GM21515 (cell line): ENCODE results near the gene SDE2.
"Not testable (repeated sequence)": the region's sequence is repeated elsewhere in the genome, so short reads cannot be mapped to it uniquely, and the experiment has no call there.

ENCODE experiments used
- ATAC-seq: cut with Tn5 transposase; IDR thresholded peaks from one replicate; pipeline ENCODE4 v1.9.1; 2021; ENCODE audit not compliant: unreplicated experiment

The SDE2 gene

DNA sequence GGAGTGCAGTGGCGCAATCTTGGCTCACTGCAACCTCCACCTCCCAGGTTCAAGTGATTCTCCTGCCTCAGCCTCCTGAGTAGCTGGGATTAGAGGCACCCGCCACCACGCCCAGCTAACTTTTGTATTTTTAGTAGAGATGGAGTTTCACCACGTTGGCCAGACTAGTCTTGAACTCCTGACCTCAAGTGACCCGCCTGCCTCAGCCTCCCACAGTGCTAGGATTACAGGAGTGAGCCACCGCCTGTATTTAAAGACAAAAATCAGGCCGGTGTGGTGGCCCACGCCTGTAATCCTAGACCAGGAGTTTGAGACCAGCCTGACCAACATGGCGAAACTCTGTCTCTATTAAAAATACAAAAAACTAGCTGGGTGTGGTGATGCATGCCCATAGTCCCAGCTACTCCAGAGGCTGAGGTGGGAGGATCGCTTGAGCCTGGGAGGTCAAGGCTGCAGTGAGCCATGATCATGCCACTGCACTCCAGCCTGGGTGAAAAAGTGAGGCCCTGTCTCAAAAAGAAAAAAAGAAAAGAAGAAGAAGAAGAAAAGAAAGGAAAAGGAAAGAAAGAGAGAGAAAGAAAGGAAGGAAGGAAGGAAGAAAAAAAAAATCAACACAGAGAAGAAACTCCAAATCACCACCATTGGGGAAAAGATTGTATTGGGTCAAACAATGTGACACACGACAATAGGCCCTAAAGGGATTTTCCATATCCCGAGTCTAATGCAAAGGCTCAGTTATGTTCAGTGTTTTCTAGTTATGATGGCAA, 8.2 kb upstream of the SDE2 start:
- not testable (repeated sequence) for ATAC-seq

DNA sequence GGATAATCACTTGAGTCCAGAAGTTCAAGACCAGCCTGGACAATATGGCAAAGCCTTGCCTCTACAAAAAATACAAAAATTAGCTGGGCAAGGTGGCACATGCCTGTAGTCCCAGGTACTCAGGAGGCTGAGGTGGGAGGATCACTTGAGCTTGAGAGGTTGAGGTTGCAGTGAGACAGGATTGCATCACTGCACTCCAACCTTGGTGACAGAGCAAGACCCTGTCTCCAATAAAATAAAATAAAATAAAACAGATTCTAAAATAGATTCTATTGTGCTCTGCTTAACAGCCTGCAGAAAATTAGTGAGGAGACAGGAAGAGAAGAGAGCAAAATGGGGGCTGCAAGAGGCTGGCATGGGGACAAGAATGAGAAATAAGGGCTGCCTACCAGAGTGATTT, 7.5 kb upstream of the SDE2 start:
- no peak for ATAC-seq

DNA sequence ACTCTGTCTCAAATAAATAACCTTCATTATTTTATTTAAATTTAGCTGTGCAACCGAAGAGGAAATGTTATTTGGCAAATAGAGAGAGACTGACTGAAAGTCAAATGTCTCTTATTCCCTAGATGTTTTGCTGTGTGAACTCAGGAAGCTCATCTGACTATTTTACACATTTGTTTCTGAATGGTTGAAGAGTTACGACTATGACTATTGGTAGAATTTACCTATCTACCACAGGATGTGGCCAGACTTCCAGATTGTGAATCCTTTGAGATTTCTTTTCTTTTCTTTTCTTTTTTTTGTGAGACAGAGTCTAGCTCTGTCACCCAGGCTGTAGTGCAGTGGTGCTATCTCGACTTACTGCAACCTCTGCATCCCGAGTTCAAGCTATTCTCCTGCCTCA, 5.3 kb upstream of the SDE2 start:
- ATAC-seq, result no peak

DNA sequence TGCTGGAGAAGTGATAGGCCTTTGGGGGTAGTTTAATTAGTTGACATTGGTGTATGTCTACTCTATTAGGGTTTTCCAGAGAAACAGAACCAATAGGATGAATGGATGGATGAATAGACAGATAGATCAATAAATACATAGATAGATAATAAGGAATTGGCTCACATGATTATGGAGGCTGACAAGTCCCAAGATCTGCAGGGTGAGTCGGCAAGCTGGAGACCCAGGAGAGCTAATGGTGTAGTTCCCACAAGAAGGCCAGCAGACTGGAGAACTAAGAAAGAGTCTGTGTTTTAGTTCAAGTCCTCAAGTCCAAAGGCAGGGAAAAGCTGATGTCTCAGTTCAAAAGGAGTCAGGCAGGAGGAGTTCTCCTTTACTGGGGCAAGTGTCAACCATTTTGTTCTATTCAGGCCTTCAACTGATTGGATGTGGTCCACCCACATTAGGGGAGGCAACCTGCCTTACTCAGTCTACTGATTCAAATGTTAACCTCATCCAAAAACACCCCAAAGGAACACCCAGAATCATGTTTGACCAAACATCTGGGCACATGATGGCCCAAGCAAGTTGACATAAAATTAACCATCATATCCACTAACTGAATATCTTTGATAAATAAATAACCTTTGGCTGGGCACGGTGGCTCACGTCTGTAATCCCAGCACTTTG, 4.5 kb upstream of the SDE2 start:
- no peak for ATAC-seq

DNA sequence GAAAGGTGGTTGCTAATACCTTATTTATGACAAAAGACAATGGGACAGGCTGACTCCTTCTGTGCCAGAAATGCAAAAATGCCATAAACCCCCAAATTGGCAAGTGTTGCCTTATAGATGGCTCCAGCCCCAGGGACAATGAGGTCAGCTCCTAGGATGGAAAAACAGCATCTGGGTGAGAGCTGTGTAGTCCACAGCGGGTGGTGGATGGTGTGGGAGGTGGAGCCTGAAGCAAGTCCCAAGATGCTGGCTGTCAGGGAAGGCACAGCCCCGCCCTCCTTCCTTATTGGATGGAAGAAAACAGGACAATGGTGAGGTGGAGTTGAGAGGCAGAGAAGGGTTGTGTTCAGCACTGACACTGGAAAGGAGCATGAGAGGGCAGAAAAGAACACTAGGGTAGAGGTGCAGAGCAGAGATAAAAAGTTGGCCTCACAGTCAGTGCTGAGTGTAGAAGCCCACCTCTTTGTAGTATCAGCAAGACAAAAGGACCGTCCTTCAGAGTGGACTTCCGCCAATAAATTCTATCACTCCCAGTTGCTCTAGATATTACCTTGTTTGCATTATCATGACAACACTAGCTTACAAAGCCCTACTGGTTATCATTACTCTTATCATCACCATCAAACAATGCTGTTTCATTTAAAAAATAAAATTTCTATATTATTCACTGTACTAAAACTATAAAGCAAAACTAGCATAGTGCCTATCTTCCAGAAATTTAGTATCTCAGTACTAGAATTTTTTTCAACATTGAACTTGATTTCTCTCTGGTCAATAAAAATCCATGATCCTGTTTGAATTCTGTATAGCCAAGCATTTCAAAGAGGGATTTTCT, 3.7 kb upstream of the SDE2 start:
- no peak for ATAC-seq

DNA sequence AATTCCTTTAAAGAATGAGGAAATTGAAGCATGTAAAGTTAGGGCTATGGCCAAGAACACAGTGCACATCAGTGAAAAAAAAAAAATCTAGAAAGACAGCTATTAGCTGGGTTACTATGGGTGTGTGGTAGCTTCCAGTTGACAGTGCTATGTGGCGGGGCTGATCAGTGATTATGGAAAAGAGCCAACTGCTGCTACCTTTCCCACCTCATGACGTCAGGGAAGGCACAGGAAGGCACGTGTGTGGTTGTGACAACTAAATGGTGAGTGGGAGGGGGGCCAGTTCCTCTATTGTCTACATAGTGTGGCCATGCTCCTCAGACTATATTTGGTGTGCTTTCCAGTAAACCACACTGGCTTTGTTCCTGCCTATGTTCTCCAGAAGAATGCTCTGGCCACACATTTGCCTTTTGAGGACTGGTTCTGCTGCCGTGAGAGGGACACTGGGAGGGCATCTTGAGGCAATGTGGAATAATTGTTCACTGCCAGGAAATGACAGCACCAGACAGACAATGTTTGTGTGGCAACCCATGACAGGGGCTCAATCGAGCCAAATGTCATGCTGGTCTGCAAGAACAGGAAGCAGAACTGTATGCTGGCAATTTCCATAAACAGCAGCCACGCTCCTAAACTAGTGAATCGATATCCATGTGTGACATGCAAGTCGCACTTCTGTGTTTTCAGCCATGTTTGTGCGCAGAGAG, 3.0 kb upstream of the SDE2 start:
- no peak for ATAC-seq

DNA sequence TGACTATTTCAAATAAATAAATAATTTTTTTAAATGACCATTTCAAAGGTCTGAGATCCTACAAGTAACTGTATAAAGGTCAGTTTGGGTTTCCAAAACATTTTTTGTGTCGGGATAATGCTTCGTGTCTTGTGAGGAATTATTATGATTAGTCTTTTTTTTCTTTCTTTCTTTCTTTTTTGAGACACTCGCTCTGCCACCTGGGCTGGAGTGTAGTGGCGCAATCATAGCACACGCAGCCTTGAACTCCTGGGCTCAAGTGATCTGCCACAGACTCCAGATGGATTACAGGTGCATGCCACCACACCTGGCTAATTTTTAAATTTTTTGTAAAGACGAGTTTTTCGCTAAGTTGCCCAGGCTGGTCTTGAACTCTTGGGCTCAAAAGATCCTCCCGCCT, 1.9 kb upstream of the SDE2 start:
- ATAC-seq, result no peak

DNA sequence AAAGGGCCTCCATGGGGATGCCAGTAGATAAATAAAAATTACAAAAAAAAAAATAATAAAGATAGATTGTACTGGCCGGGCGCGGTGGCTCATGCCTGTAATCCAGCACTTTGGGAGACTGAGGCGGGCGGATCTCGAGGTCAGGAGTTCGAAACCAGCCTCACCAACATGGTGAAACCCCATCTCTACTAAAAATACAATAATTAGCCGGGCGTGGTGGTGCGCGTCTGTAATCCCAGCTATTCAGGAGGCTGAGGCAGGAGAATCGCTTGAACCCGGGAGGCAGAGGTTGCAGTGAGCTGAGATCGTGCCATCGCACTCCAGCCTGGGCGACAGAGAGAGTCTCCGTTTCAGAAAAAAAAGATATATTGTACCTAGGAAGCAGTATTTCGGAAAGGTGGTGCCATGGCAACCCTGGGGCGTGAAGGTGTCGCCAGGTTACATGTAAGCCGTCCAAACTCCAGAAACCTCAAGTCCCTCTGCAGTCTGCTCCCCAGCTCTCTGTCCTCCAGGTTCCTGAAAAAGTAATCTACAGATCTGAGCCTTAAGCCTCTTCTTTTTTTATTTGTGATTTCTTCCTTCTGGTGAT, 1.4 kb upstream of the SDE2 start:
- not testable (repeated sequence) for ATAC-seq

DNA sequence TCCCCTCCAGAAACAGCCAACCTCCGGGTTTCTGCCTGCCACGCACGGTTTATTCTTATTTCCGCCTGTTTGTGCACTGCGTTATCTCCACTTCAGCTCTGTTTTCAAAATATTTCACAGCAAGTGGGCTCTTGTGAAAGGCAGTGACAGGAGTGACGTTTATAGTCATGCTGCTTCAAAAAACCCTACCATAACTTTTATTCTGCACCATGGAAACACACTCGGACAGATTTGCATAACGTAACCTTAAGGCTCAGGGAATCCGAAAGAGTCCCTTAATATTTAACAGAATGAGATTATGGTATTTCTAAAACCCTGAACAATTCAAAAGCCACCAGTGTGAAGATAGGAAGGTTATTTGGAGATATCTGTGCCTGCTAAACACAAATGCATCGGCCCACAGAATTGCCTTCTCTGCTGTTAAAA, 782 bp upstream of the SDE2 start:
- peak; percentile 32 for ATAC-seq

DNA sequence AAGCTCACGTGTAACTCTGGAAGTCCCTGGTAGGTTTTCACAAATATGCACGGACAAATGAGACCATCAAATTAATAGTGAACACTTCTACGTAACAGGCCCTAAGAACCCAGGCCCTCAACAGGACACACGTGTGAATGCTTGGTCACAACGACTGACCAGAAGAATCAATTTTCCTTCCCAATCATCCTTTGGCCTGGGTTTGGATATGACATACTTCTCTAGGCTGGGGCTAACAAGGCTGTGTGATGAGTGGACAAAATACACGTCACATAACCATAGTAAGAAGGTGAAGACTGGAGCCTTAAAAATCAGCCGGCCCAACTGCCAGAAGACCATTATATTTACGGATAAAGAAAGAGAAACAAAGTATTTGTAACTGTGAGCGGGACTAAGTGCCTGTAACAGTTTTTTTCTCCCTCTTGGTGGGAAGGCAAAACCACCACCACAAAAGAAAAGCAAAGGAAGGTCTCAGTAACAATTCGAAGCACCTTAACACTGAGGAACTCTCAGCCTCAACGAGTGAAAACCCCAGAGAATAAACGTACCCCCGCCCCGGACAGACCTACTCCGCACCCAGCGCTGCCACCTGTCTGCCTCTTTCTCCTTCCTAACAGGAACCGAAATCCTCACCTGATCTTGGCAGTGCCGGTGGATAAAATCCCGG, 450 bp downstream of the SDE2 start:
- ATAC-seq, result peak; percentile 5

DNA sequence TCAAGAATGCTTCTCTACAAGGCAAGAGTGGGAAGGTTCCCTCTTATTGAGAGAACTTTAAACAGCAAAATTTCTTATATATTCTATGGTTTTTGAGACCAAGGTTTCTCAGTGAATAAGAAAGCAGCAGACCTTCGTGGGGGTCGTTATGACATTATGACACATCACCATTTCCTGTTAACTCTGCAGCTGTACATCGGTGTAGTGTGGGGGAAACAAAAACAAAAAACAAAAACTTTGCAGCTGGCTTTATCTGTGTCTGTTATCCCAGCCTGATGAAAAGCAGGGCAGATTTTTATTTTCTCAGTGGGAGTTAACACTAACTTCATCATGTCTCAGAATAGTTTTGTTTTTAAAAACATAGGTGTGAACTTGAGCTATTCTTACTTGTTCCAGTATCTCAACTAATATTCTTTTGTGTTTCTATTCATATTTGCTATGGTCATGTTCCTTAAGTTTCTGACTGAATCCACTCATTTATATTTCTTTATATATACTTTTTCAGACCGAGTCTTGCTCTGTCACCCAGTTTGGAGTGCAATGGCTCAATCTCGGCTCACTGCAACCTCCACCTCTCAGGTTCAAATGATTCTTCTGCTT, 2.1 kb downstream of the SDE2 start:
- ATAC-seq, result no peak

DNA sequence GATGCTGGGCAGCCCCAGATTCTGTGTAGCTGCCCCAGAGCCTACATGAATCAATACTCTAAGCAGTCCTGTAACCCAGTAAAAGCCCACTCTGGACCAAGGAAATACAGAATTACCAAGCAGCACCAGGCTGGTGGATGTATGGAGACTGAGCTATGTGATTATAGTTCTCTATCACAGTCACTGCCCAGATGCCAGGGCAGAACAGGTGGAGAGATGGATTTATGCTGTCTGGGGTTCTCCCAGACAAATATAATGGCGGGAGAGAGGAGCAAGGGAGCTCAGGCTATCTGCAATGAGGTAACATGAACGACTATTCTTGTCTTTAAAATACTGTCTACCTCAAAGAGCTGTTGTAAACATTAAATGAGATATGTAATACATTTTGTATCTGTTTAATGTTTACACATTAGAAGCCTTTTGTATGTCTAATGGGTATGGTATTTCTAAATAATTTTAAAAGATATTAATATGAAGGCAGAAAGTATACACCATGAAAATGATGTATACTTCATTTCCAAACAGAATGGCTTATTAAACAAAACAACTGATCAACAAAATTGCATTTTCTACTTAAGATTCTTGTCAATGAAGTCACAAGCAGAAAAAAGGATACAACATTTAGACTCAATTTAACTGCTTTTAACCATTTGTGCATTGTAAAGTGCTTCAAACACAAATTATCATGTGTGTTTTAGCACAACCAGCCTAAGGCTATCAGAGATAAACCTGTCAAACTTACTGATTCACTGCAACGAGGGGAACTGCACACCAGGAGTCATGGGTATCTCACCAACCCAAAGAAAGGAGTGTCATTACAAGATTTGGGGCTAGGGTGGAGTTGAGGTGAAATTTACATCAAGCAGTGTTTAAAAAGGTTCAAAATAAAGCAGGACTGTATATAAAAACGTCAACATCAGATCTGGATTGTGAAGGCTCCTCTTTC, 3.0 kb downstream of the SDE2 start:
- ATAC-seq, result no peak

DNA sequence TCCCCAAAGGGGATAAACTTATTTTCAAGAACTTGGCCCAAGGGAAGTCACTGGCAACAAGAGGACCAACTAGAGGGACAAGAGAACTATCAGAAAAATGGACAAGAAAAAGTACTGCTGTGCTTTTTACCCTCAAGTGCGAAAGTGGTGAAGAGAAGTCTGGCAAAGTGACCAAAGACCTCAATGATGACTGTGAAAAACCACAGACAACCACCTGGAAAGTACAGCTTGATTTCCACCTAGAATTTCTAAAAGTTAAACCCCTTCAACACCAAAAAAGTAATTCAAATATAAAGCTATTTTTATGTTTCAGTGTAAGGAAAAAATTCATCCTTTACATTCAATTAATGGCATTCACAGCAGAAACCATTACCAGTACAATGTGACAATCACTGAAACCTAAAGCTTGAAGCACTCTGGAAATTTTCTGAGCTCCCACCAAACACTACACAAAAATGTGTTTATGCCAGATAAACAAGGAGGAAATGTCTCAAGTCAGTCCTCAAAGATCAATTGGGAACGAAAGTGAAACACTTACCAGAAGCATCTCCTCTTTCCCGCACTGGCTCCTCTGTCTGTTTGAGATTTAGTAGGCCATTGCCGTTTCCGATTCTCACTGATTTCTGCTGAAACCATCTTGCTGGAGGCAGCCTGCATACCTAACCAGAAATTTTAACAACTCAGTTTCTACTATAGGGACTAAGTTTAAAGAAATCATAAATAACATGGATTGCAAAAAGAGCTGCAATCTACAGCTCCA, 8.3 kb downstream of the SDE2 start:
- peak; percentile 70 for ATAC-seq

DNA sequence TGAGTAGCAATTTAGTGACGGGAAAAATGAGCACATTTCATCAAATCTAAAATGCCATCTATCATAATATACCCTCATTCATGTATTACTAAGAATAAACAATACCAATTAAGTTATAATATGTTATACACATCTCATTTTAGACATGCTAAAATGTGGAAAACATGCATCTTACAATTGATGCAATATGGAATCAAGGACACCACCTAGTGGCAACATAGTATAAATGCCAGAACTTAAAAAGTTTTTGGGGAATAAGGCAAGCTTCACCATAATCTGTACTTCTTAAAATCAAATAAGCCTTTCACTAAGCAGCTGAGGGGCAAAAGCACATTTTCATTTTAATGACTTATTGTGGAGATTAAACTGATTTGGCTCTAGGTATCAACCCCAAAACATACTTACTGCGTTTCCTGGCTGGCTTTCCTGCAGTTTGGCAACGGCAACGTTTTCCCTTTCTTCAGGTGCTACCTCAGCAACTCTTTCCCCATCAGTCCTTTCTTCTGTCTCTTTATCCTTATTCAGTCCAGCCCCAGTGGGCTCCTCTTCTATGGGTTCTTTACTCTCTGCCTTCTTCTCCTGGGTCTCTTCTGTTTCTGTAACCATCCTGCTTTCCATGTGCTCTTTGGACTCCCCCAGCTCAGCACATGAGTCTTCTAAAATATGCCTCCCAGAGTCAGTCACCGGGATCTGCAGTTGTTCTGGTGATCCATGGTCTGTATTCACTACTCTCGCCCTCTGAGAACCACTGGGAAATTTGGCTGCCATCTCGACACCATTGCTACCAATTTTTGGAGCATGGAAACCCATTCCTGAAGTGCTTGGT, 11.4 kb downstream of the SDE2 start:
- ATAC-seq, result no peak

DNA sequence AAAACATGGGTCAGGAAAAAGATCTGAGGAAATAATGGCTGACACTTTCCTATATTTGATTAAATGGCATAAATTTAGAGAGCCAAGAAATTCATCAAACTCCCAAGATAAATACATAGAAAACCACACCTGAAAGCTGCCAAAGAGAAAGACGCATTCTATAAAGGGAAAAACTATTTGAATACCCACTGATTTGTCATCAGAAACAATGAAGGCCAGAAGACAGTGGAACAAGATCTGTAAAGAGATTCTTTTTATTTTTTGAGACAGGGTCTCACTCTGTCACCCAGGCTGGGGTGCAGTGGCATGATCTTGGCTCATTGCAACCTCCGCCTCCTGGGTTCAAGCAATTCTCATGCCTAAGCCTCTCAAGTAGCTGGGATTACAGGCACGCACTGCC, 17.4 kb downstream of the SDE2 start:
- ATAC-seq, result no peak

DNA sequence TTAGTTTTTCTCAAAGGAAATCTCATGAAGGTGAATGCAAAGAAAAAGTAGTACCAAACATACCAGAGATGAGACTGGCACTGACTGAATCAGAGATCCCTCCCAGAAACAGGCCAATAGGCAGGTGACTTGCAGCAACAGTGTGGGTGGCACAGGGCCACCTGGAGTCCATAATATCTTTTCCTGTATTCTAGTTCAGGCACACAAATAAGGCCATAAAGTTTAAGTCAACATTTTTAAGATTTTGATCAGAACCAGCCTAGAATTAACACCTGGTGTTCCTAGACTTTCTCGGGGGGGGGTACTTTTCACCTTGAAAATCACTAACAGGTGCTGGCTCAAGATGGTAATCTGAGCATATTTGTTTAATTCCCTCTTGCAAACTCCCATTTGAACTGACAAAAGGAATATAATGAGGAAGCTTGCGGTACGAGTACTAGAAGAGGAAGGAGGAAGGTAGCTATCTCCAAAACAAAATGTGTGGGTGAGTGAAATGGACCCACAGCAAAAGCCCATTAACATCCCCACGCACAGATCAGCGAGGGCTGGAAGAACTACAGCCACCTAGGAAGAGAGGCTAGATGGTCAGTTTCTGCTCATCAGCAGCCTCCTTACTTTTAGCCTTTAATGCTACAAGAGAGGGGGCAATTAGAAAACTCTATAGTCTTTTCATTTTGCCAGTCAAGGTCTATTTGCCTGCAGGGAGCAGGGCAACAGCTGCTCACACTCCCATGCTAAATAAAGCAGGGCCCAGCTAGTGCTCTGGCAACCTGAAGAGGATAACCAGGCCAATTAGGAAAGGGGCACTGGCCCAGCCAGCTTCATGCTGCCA, 18.9 kb downstream of the SDE2 start:
- ATAC-seq, result no peak
